ENCODE data around the gene PLTP.

DNA sequence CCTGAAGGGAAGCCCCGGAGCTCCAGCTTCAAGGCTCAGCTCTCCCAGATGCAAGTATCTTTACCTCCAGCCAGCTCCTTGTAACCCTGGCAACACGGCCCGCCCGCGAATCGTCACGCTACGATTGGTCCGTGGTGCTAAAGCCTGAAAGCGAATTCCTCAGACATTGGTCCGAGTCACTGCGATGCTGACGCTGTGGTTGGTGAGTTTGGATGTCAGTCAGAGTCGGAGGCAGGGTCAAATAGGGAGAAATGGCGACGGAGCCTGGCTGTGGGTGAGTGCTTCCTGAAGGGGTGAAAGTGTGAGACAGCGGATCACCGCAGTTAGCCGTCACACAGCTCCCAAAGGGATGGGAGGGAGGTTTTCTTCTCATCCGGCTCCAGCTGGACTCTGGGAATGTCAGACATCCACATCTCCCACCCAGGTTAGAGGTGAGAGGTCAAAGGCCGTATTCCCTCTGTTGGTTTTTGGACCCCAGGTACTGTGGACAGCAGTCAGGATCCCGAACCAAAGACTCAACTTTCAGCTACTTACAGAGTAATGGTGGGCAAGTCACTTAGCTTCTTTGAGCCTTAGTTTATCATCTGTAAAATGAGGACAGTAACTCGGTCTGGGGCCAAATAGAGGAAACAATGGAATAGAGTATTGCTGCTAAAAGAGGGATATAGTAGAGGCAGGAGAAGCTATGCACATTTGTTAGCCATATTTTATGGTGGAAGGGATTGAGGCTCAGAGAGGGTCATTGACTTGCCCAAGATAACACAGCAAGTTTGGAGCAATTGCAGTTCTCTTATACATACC is 30.8 kb downstream of the PLTP start, which contains the start of gene ZSWIM1:
- TF ChIP-seq CTCF (IDR thresholded peaks at IDR 0.05 in 2 of 3, conservative IDR thresholded peaks at IDR 0.05 in 1 of 3; ENCODE audit: borderline replicate concordance in 1 of 3, insufficient read depth in 1 of 3, low read depth in 2 of 3, low read length in 2 of 3) (no peak), REST (IDR thresholded peaks at IDR 0.05; ENCODE audit: low read depth) (no peak), ZNF274 (IDR thresholded peaks at IDR 0.05; ENCODE audit: low read depth, low read length) (no peak), POLR2A (IDR thresholded peaks at IDR 0.05; ENCODE audit: borderline replicate concordance, extremely low read depth, insufficient read depth, insufficient read length) (peak; percentile 89), SP1 (IDR thresholded peaks at IDR 0.05; ENCODE audit: low read depth) (peak; percentile 99), POLR2AphosphoS5 (IDR thresholded peaks at IDR 0.05; ENCODE audit: low read depth, low read length) (peak; percentile 91), YY1 (IDR thresholded peaks at IDR 0.05; ENCODE audit: extremely low read depth, insufficient replicate concordance, low read depth, low read length) (peak; percentile 92), TCF7L2 (IDR thresholded peaks at IDR 0.05; ENCODE audit: borderline replicate concordance, extremely low read depth, insufficient read depth, insufficient read length) (no peak)
- TF ChIP-seq, protein P1, sequence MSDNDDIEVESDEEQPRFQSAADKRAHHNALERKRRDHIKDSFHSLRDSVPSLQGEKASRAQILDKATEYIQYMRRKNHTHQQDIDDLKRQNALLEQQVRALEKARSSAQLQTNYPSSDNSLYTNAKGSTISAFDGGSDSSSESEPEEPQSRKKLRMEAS (IDR thresholded peaks at IDR 0.05): no peak

All from HCT116 (cell line).